ENCODE data around the gene F8A2. TPM values are rescaled to one million over a fixed set of nuclear protein-coding genes. Genes with fewer than 3 reads are reported as not detected.

Gene F8A2
- total RNA-seq (2022; extraction: Qiagen RNA extraction): not detected in 5 replicates

GRCh38 chrX:155381843-155382528, at the start of gene F8A2:
F8A2 (plus strand) TSS chrX:155382095; CDS start chrX:155382115, 20 bp downstream.

DNA sequence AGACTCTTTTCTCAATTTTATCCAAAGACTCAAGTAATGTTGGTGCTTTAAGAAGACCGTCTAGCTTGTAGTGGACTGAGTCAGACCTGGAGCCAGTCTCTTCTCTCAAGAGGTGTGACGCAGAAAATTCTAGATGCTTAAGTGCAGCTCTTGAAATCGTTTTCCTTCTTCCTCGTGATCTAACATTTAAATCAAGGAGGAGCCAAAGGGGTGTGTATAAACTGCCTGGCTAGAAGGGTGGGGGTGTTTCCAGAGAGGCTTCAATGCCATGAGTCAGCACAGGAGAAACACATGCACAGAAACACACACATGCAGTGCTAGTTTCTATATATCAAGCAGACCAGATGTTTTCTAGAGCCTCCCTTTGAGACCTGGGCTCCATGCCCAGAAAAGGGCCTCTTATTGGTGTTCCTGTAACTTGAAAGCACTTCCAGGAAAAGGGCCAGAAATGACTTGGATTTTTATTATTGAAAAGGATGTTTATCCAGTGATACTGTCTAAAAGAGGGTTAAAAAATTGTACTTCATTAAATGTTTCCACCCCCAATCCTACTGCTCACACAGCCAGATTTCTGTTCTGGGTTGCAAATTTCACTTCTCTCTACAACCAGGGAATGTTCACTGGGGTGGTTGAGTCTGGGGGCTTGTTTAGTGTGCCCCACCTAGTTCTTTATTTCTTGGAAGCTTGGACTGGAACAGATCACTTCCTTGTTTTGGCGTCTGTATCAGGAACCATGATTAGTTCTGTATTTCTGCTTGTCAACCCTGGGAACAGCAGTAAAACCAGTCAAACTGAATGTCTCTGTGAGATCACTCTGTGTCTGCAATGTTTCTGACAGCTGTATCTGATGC, 47.2 kb upstream of the F8A2 start, which contains the start of gene CLIC2:
Gene CLIC2, minus strand, starts transcription at position 129 of the 851 bp plus-strand sequence. CDS start 187 bp downstream, outside the sequence.

Other genes with a start within 250 kb of the F8A2 start
- 47.0 to 62.0 TPM (median 51.5 TPM) in 5 replicates for gene VBP1, start 165.6 kb upstream of the F8A2 start, total RNA-seq (2022; extraction: Qiagen RNA extraction)
- 0.65 to 0.93 TPM (median 0.73 TPM) in 5 replicates for gene RAB39B, start 117.6 kb upstream of the F8A2 start, total RNA-seq (2022; extraction: Qiagen RNA extraction)
- 0.03 to 0.20 TPM (median 0.18 TPM) in 5 replicates for gene CLIC2, start 47.5 kb upstream of the F8A2 start, total RNA-seq (2022; extraction: Qiagen RNA extraction)
- 0.53 to 1.2 TPM (median 0.91 TPM) in 5 replicates for gene F8A3, start 76.5 kb downstream of the F8A2 start, total RNA-seq (2022; extraction: Qiagen RNA extraction)
- 0.09 to 0.15 TPM (median 0.13 TPM) in 5 replicates for gene SPRY3, start 230.5 kb downstream of the F8A2 start, total RNA-seq (2022; extraction: Qiagen RNA extraction)
- 8.8 to 9.7 TPM (median 9.1 TPM) in 5 replicates for gene TMLHE, start 230.9 kb downstream of the F8A2 start, total RNA-seq (2022; extraction: Qiagen RNA extraction)

All from A549 treated with Hydrocortisone at 1 μM for 4 hours (cell line).